ENCODE measurements around the gene AKAP13.

Gene AKAP13

GRCh38 chr15:85607141-85607806 is 226.9 kb downstream of the AKAP13 start:
- DNase-seq: peak in 1 of 2 experiments; percentile 26

GRCh38 chr15:85607842-85608241 is 227.4 kb downstream of the AKAP13 start:
- no peak for DNase-seq

- DNase-seq: no peak
These were observed 229.1 kb downstream of the AKAP13 start for GRCh38 chr15:85609492-85609891.

GRCh38 chr15:85611361-85611760 is 231.0 kb downstream of the AKAP13 start:
- DNase-seq: no peak

GRCh38 chr15:85614059-85614458 is 233.7 kb downstream of the AKAP13 start:
- DNase-seq: peak; percentile 16 to 37

GRCh38 chr15:85615930-85616329 is 235.5 kb downstream of the AKAP13 start:
- DNase-seq: peak; percentile 26 to 37

GRCh38 chr15:85616549-85617110 is 236.2 kb downstream of the AKAP13 start:
- no peak for DNase-seq

- DNase-seq: no peak
These were observed 237.8 kb downstream of the AKAP13 start for GRCh38 chr15:85618228-85618505.

- peak; percentile 48 to 58 for DNase-seq
These were observed 238.6 kb downstream of the AKAP13 start for GRCh38 chr15:85618956-85619491.

- no peak for DNase-seq
These were observed 239.7 kb downstream of the AKAP13 start for GRCh38 chr15:85619992-85620689.

- no peak for DNase-seq
These were observed 240.3 kb downstream of the AKAP13 start for GRCh38 chr15:85620690-85621049.

GRCh38 chr15:85621094-85621493 is 240.7 kb downstream of the AKAP13 start:
- no peak for DNase-seq

- DNase-seq: no peak
These were observed 241.9 kb downstream of the AKAP13 start for GRCh38 chr15:85622221-85622831.

GRCh38 chr15:85623315-85624049 is 243.1 kb downstream of the AKAP13 start:
- DNase-seq: peak; percentile 38 to 54

- peak; percentile 44 to 60 for DNase-seq
These were observed 243.9 kb downstream of the AKAP13 start for GRCh38 chr15:85624291-85624801.

- no peak for DNase-seq
These were observed 244.9 kb downstream of the AKAP13 start for GRCh38 chr15:85625166-85625830.

- peak; percentile 52 for DNase-seq
These were observed 245.5 kb downstream of the AKAP13 start for GRCh38 chr15:85625856-85626255.

GRCh38 chr15:85627213-85627935 is 247.0 kb downstream of the AKAP13 start:
- no peak for DNase-seq

GRCh38 chr15:85630311-85630710 is 249.9 kb downstream of the AKAP13 start:
- no peak for DNase-seq

GRCh38 chr15:85631018-85631417 is 250.6 kb downstream of the AKAP13 start:
- DNase-seq: no peak

- no peak for DNase-seq
These were observed 251.6 kb downstream of the AKAP13 start for GRCh38 chr15:85632014-85632413.

GRCh38 chr15:85633859-85634258 is 253.5 kb downstream of the AKAP13 start:
- no peak for DNase-seq
